Mucosa of gallbladder (tissue), 1 donor: ENCODE measurements around the gene AJM1. TPM values are rescaled to one million over a fixed set of nuclear protein-coding genes. Genes with fewer than 3 reads are reported as not detected.
"Not testable (repeated sequence)": the region's sequence is repeated elsewhere in the genome, so short reads cannot be mapped to it uniquely, and the experiment has no call there.

Source experiments
- DNase-seq: peaks from one replicate; pipeline ENCODE4 v3.0.0-alpha.2; 2020; ENCODE audit warnings: low spot score
- total RNA-seq: library from RNA; stranded (reverse); gene quantifications from one replicate; pipeline ENCODE4 v1.2.1, GENCODE V29; 2021
- donor health status: DM: no; HTN: no; CAD: no.

Gene AJM1
- total RNA-seq, 1 donor from 2014 or later = 19.4 TPM

- not testable (repeated sequence) for DNase-seq
These were observed 27.3 kb downstream of the AJM1 start for GRCh38 chr9:136869611-136870010.

- DNase-seq = no peak
These were observed 32.9 kb downstream of the AJM1 start for GRCh38 chr9:136875155-136875554.

- no peak for DNase-seq
These were observed 34.2 kb downstream of the AJM1 start for GRCh38 chr9:136876476-136876875.

GRCh38 chr9:136880651-136881050, 38.4 kb downstream of the AJM1 start:
- DNase-seq = no peak

GRCh38 chr9:136881691-136882108, 39.4 kb downstream of the AJM1 start:
- DNase-seq = no peak

GRCh38 chr9:136882109-136882946, 40.0 kb downstream of the AJM1 start:
- peak; percentile 68 for DNase-seq

GRCh38 chr9:136882947-136883283, 40.6 kb downstream of the AJM1 start:
- not testable (repeated sequence) for DNase-seq

- DNase-seq = not testable (repeated sequence)
These were observed 41.4 kb downstream of the AJM1 start for GRCh38 chr9:136883670-136884069.

GRCh38 chr9:136885950-136886578, 43.8 kb downstream of the AJM1 start, which contains the start of gene TRAF2:
TSS of gene TRAF2 (plus strand) at chr9:136886516. CDS start at chr9:136898741, 12,225 bp downstream.
- DNase-seq = peak; percentile 99

GRCh38 chr9:136886610-136887597, 44.6 kb downstream of the AJM1 start:
- no peak for DNase-seq

GRCh38 chr9:136888454-136888853, 46.2 kb downstream of the AJM1 start:
- DNase-seq = no peak

GRCh38 chr9:136889858-136890257, 47.6 kb downstream of the AJM1 start:
- no peak for DNase-seq

GRCh38 chr9:136890661-136891060, 48.4 kb downstream of the AJM1 start:
- DNase-seq = no peak

Other genes with a start within 250 kb of the AJM1 start
- 62.2 TPM for gene EGFL7, start 179.6 kb upstream of the AJM1 start, total RNA-seq
- 81.7 TPM for gene AGPAT2, start 155.0 kb upstream of the AJM1 start, total RNA-seq
- gene DIPK1B, start 129.9 kb upstream of the AJM1 start, total RNA-seq = 8.8 TPM
- gene LCN10, start 99.5 kb upstream of the AJM1 start, total RNA-seq = 11.4 TPM
- 12.8 TPM for gene LCN6, start 94.0 kb upstream of the AJM1 start, total RNA-seq
- gene LCN8, start 84.2 kb upstream of the AJM1 start, total RNA-seq = not detected
- not detected for gene LCN15, start 78.0 kb upstream of the AJM1 start, total RNA-seq
- gene TMEM141, start 51.1 kb upstream of the AJM1 start, total RNA-seq = 81.3 TPM
- gene CCDC183, start 46.1 kb upstream of the AJM1 start, total RNA-seq = 2.3 TPM
- 91.0 TPM for gene RABL6, start 34.5 kb upstream of the AJM1 start, total RNA-seq
- gene PHPT1, start 6.9 kb downstream of the AJM1 start, total RNA-seq = 150 TPM
- gene MAMDC4, start 9.9 kb downstream of the AJM1 start, total RNA-seq = 38.6 TPM
- 342 TPM for gene EDF1, start 23.8 kb downstream of the AJM1 start, total RNA-seq
- 19.6 TPM for gene TRAF2, start 44.0 kb downstream of the AJM1 start, total RNA-seq
- 144 TPM for gene FBXW5, start 102.3 kb downstream of the AJM1 start, total RNA-seq
- 110 TPM for gene C8G, start 102.8 kb downstream of the AJM1 start, total RNA-seq
- 10.0 TPM for gene LCN12, start 109.8 kb downstream of the AJM1 start, total RNA-seq
- 481 TPM for gene PTGDS, start 135.0 kb downstream of the AJM1 start, total RNA-seq
- gene LCNL1, start 140.5 kb downstream of the AJM1 start, total RNA-seq = 0.92 TPM
- 51.2 TPM for gene PAXX, start 149.9 kb downstream of the AJM1 start, total RNA-seq
- gene CLIC3, start 154.1 kb downstream of the AJM1 start, total RNA-seq = 2.2 TPM
- gene ABCA2, start 185.8 kb downstream of the AJM1 start, total RNA-seq = 298 TPM
- gene FUT7, start 189.6 kb downstream of the AJM1 start, total RNA-seq = 0.26 TPM
- gene NPDC1, start 203.7 kb downstream of the AJM1 start, total RNA-seq = 376 TPM
- gene ENTPD2, start 211.6 kb downstream of the AJM1 start, total RNA-seq = 41.1 TPM
- gene SAPCD2, start 228.1 kb downstream of the AJM1 start, total RNA-seq = 2.4 TPM
- gene UAP1L1, start 235.0 kb downstream of the AJM1 start, total RNA-seq = 10.5 TPM
- 59.8 TPM for gene MAN1B1, start 244.5 kb downstream of the AJM1 start, total RNA-seq